GM18498 (cell line): ENCODE data around the gene CLCN1.

Source experiments
- ATAC-seq: cut with Tn5 transposase; IDR thresholded peaks from one replicate; pipeline ENCODE4 v1.9.1; 2021; ENCODE audit warnings: mild to moderate bottlenecking, moderate library complexity; ENCODE audit not compliant: unreplicated experiment

Gene CLCN1

GRCh38 chr7:143362131-143363015, 46.5 kb downstream of the CLCN1 start, which contains the start of gene FAM131B:
FAM131B (minus strand) TSS chr7:143362713; CDS start chr7:143362603, 110 bp downstream.
- peak; percentile 47 for ATAC-seq

GRCh38 chr7:143363016-143363937, 47.4 kb downstream of the CLCN1 start:
- no peak for ATAC-seq

DNA sequence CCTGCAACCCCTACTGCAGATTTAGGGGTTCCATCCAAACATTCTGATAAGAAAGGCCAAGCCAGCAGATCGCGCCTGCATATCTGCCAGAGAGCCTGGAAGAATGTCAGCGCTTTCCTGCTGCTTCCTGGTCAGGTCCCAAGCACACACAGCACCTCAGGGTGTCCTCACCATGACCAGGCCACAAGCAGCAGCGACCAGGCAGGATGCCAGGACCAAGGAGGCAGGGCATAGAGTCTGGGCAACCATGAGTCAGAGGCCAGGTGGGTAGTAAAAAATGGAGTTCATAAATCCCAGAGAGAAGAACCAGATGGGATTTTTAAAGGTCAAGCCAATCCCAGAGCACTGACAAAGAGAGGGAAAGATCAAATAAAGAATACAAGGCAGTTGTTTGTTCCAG, 52.1 kb downstream of the CLCN1 start:
- no peak for ATAC-seq

DNA sequence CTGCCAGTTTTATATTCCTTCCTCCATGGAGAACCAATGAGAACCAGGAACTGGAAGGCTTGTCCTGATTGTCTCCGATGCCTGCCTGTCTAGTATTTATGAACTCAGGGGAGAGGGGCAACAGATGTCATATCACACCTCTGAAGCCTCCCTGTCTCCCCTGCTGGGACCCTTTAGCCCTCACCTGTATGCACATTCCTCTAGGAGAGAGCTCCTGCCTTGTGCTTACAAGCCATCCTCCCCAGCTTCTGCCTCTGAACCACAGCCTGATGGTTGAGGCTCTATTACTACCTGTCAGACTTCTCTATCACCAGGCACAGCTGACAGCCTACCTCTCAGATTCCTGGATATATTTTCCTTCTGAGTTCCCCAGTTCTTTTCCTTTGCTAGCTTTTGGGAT, 52.5 kb downstream of the CLCN1 start:
- no peak for ATAC-seq

DNA sequence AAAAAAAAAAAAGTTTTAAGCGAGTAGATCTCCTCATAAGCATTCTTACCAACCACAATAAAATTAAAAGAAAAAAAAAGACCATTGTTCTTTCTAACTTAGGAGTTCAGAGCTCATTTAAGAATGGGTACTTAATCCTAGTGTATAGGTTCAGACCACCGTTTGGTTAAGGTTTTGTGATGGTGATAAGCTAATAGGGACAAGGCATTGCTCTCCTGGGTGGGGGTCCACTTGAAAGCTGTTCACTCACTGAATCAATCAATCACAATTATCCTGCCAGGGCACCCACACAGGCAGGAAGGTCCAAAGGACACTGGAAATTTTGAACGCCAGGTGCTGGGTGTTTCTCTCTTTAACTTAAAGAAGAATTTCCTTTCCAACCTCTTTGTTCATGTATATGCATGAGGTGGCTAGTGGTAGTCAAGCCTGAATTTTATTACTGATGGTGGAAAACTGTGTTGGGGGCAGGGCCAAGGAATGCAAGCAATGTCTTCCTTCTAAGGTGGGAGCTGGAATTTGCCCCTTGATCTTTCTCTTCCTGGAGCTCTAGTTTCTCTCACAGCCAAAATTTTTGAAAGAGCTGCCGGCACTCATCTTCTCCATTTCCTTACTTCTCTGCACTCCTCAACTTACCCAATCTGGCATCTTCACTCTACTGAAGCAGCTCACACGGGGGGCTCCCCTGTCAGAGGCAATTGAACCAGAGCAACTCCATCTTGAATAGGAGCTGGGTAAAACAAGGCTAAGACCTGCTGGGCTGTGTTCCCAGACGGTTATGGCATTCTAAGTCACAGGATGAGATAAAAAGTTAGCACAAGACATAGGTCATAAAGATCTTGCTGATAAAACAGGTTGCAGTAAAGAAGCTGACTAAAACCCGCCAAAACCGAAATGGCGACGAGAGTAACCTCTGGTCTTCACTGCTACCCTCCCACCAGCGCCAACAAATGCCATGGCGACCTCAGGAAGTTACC, 54.1 kb downstream of the CLCN1 start:
- no peak for ATAC-seq

DNA sequence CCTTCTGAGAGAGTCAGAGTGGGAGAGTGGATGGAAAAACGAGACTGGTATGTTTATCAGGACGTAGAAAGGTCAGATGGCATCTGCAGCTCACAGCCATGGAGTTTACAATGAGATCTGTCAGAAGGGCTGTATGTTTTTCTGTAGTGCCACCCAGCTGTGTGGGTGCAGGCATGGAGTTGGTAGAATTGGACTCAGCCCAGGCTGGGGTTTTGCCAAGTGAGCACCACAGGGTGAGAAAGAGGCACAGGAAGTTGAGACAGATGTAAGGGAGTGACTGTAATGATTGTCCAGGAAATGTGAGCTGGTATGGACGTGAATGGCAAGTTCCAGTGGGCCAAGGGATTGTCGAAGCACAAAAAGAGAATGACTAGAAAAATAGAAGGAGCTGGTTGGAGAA, 56.2 kb downstream of the CLCN1 start:
- no peak for ATAC-seq

- ATAC-seq = no peak
These were observed 57.4 kb downstream of the CLCN1 start for GRCh38 chr7:143373255-143373794.

GRCh38 chr7:143374561-143374960, 58.6 kb downstream of the CLCN1 start:
- no peak for ATAC-seq

DNA sequence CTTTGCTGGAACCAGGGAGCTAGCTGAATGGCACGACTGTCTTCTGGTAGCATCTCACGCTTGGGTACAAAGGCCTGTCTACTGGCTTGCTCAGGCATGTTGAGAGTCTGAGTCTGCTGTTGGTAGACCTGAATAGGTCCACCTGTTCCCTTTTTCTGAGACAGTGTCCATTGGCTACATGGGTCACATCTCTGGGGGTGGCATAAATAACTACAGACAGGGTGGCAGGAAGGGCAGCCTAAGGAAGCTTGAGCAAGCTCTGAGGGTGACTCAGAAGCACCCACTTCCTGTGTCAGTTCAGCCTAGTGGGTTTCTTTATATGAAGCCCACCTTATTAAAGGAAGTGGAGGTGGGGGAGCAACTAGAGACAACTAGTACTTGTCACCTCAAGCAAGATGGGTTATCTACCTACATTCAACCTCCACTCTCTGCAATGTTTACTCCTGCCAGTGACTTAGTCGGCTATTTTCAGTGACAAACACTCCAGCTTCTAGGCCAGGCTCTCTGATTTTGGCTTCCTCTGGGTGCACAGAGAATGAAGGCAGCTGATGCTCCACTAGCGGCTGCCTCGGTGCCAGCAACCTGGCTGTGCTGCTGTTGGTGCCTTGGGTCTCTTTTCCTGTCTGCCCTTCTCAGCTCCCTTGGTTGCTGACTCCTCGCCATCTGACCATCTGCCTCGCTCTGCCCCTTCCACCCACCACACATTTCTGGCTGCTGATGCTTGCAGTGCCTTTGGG, 59.6 kb downstream of the CLCN1 start:
- no peak for ATAC-seq

DNA sequence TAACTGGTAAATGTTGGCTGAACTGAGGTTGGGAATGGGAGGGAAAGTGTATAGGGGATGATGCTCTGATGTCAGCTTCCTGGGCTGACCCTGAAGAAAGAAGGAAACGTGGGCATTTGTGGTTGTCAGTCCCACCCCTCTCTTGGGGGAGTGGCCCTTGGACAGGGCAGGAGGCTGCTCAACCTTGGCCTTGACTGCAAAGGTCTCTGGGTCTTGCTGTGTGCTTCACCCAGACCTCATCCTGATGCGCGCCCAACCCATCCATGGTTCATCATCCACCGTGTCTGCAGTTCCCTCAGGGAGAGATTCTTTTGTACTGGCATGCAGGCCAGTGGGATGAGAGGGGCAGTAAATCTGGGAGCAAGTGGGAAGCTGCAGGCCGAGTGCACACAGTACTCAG, 60.5 kb downstream of the CLCN1 start:
- ATAC-seq = no peak

GRCh38 chr7:143379611-143380259, 63.8 kb downstream of the CLCN1 start:
- peak; percentile 1 for ATAC-seq

GRCh38 chr7:143380260-143380645, 64.3 kb downstream of the CLCN1 start:
- ATAC-seq = peak; percentile 51

DNA sequence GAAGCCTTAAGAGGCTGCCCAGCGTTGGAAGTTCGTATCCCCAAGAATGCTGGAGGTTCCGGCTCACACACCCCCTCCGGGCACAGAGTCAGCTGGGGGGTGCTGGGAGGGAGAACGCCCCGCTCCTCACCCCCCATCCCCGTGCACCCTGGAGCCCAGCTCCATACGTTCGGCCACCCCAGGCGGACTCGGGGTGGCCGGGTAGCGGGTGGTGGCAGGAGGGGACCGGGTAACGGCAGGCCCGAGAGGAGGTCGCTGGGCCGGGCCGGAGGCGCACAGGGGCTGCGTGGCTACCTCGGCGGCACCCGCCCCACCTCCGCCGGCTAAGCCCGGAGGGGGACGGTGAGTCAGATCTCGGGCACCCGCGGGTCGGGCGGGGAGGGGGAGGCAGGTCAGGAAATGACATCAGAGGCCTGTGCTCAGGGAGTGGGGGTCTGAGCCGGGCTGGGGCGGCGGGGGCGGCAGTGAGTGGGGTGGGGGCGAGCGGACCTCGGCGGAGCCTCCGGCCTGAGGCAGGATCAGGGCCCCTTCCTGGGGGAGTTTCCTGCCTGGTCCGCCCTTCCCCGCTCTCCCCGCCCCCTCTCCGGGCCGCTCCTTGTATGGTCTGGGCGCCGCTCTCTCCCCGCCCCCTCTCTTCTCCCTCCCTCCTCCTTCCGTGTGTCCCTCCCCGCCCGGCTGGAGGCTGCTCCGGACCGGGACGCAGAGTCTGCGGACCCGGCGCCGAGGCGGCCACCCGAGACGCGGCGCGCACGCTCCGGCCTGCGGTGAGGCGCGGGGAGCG, 64.9 kb downstream of the CLCN1 start, which contains the start of gene ZYX:
ZYX (plus strand) TSS at position 700 of the 781 bp plus-strand sequence. CDS start 227 bp downstream, outside the sequence.
- peak; percentile 84 for ATAC-seq

GRCh38 chr7:143381427-143382125, 65.7 kb downstream of the CLCN1 start:
- ATAC-seq = peak; percentile 24

- no peak for ATAC-seq
These were observed 66.3 kb downstream of the CLCN1 start for GRCh38 chr7:143382126-143382790.

GRCh38 chr7:143382791-143383641, 67.1 kb downstream of the CLCN1 start:
- ATAC-seq = no peak
